H9 (cell line): ENCODE results near the gene ZNF814. TPM values are rescaled to one million over a fixed set of nuclear protein-coding genes. Genes with fewer than 3 reads are reported as not detected.

Experiments
- DNase-seq: peaks from one replicate; pipeline ENCODE4 v3.0.0-alpha.2; 2017
- H2AFZ ChIP-seq: one replicate; pipeline ENCODE4 v1.6.1; 2013; ENCODE audit warnings: mild to moderate bottlenecking, low read length, control low read depth, moderate library complexity
- H2AK5ac ChIP-seq: 2 replicates; pipeline ENCODE4 v1.6.1; 2013; ENCODE audit warnings: low read length, control low read depth, mixed read lengths; ENCODE audit not compliant: insufficient read length
- H2BK120ac ChIP-seq: one replicate; pipeline ENCODE4 v1.6.1; 2013; ENCODE audit warnings: low read depth, mild to moderate bottlenecking, low read length, control low read depth, inconsistent platforms; ENCODE audit not compliant: poor library complexity, severe bottlenecking
- H2BK12ac ChIP-seq: 2 replicates; pipeline ENCODE4 v1.6.1; 2013; ENCODE audit warnings: low read length, control low read depth, mixed read lengths, low read depth; ENCODE audit not compliant: insufficient read length
- H2BK15ac ChIP-seq: 2 replicates; pipeline ENCODE4 v1.6.1; 2013; ENCODE audit warnings: low read depth, low read length, control low read depth
- H2BK20ac ChIP-seq: one replicate; pipeline ENCODE4 v1.6.1; 2013; ENCODE audit warnings: low read depth, mild to moderate bottlenecking, low read length, control low read depth, inconsistent platforms; ENCODE audit not compliant: poor library complexity, severe bottlenecking
- H2BK5ac ChIP-seq: 2 replicates; pipeline ENCODE4 v1.6.1; 2013; ENCODE audit warnings: low read length, control low read depth, mixed read lengths; ENCODE audit not compliant: insufficient read length
- H3K14ac ChIP-seq: 2 replicates; pipeline ENCODE4 v1.6.1; 2013; ENCODE audit warnings: low read length, control low read depth; ENCODE audit not compliant: insufficient read depth
- H3K18ac ChIP-seq: 2 replicates; pipeline ENCODE4 v1.6.1; 2013; ENCODE audit warnings: low read depth, mild to moderate bottlenecking, mixed read lengths, low read length, control low read depth; ENCODE audit not compliant: insufficient read length
- H3K23ac ChIP-seq: 2 replicates; pipeline ENCODE4 v1.6.1; 2013; ENCODE audit warnings: low read length, control low read depth, mixed read lengths, low read depth; ENCODE audit not compliant: insufficient read length
- H3K23me2 ChIP-seq: 2 replicates; pipeline ENCODE4 v1.6.1; 2013; ENCODE audit warnings: low read depth, mild to moderate bottlenecking, mixed read lengths, low read length, control low read depth; ENCODE audit not compliant: insufficient read length, poor library complexity, severe bottlenecking
- H3K27ac ChIP-seq: 2 replicates; pipeline ENCODE4 v1.5.1; 2013; ENCODE audit warnings: low read length, control low read depth, mixed read lengths, low read depth; ENCODE audit not compliant: insufficient read length
- H3K27me3 ChIP-seq: 2 replicates; pipeline ENCODE4 v1.6.1; 2013; ENCODE audit warnings: low read length, control low read depth, inconsistent platforms; ENCODE audit not compliant: insufficient read depth
- H3K4ac ChIP-seq: 2 replicates; pipeline ENCODE4 v1.6.1; 2013; ENCODE audit warnings: low read depth, mild to moderate bottlenecking, control low read depth, inconsistent platforms, low read length, moderate library complexity
- H3K4me1 ChIP-seq: 2 replicates; pipeline ENCODE4 v1.6.1; 2013; ENCODE audit warnings: low read length, control low read depth, inconsistent platforms; ENCODE audit not compliant: insufficient read depth
- H3K4me2 ChIP-seq: 2 replicates; pipeline ENCODE4 v1.6.1; 2013; ENCODE audit warnings: low read length, control low read depth, mixed read lengths; ENCODE audit not compliant: insufficient read length, insufficient read depth
- H3K56ac ChIP-seq: 2 replicates; pipeline ENCODE4 v1.6.1; 2013; ENCODE audit warnings: low read depth, mild to moderate bottlenecking, mixed read lengths, low read length, control low read depth; ENCODE audit not compliant: insufficient read length
- H3K79me1 ChIP-seq: 2 replicates; pipeline ENCODE4 v1.6.1; 2013; ENCODE audit warnings: low read depth, mild to moderate bottlenecking, moderate library complexity, low read length, control low read depth, inconsistent platforms; ENCODE audit not compliant: insufficient read depth, poor library complexity, severe bottlenecking
- H3K79me2 ChIP-seq: 2 replicates; pipeline ENCODE4 v1.6.1; 2013; ENCODE audit warnings: low read length, control low read depth, inconsistent platforms; ENCODE audit not compliant: insufficient read depth
- H3K9ac ChIP-seq: 2 replicates; pipeline ENCODE4 v1.6.1; 2013; ENCODE audit warnings: low read length, control low read depth, mixed read lengths; ENCODE audit not compliant: insufficient read length; ENCODE audit errors: extremely low read depth
- H3K9me3 ChIP-seq: one replicate; pipeline ENCODE4 v1.6.1; 2013; ENCODE audit warnings: low read depth, low read length, inconsistent platforms; ENCODE audit not compliant: control insufficient read depth
- H3T11ph ChIP-seq: one replicate; pipeline ENCODE4 v1.6.1; 2013; ENCODE audit warnings: mild to moderate bottlenecking, low read length, control low read depth, inconsistent platforms
- H4K20me1 ChIP-seq: one replicate; pipeline ENCODE4 v1.6.1; 2013; ENCODE audit not compliant: control insufficient read depth, insufficient read length, insufficient read depth
- H4K5ac ChIP-seq: 2 replicates; pipeline ENCODE4 v1.6.1; 2013; ENCODE audit warnings: low read depth, mild to moderate bottlenecking, mixed read lengths, low read length, control low read depth; ENCODE audit not compliant: insufficient read length
- H4K8ac ChIP-seq: replicated peaks from 2 replicates; pipeline ENCODE4 v1.6.1; 2013; ENCODE audit warnings: low read length, control low read depth, mixed read lengths, low read depth; ENCODE audit not compliant: insufficient read length
- H4K91ac ChIP-seq: 2 replicates; pipeline ENCODE4 v1.6.1; 2013; ENCODE audit warnings: low read depth, mild to moderate bottlenecking, moderate library complexity, mixed read lengths, low read length, control low read depth; ENCODE audit not compliant: insufficient read length
- H3K27ac Mint-ChIP-seq, 3 experiments: 2 replicates in 2 of 3; 3 replicates in 1 of 3; pipeline ENCODE4 v1.8.0; 2020 to 2021; ENCODE audit warnings: mixed read lengths in 3 of 3, mild to moderate bottlenecking in 1 of 3, moderate library complexity in 1 of 3
- H3K27me3 Mint-ChIP-seq: 2 replicates; pipeline ENCODE4 v1.8.0; 2021; ENCODE audit warnings: low read depth, mild to moderate bottlenecking, moderate library complexity, mixed read lengths
- H3K36me3 Mint-ChIP-seq, 3 experiments: 2 replicates in 2 of 3; 3 replicates in 1 of 3; pipeline ENCODE4 v1.8.0; 2020 to 2021; ENCODE audit warnings: low read depth in 3 of 3, mixed read lengths in 3 of 3; ENCODE audit not compliant: insufficient read depth in 1 of 3
- H3K4me1 Mint-ChIP-seq, 2 experiments: 2 replicates each; pipeline ENCODE4 v1.8.0; 2020; ENCODE audit warnings: mixed read lengths in 2 of 2
- H3K4me3 Mint-ChIP-seq, 2 experiments: 2 replicates in 1 of 2; 3 replicates in 1 of 2; pipeline ENCODE4 v1.8.0; 2020 to 2021; ENCODE audit warnings: mild to moderate bottlenecking in 2 of 2, mixed read lengths in 2 of 2, moderate library complexity in 1 of 2
- H3K9me3 Mint-ChIP-seq, 2 experiments: 2 replicates in 1 of 2; 3 replicates in 1 of 2; pipeline ENCODE4 v1.8.0; 2020; ENCODE audit warnings: mild to moderate bottlenecking in 2 of 2, mixed read lengths in 2 of 2, moderate library complexity in 1 of 2
- CTCF ChIP-seq: fragments of 200-600 bp; sonication (generic); conservative IDR thresholded peaks from 3 replicates; pipeline ENCODE4 v1.8.0; 2021; ENCODE audit warnings: antibody characterized with exemption, mild to moderate bottlenecking
- WGBS: extraction: QIAGEN DNeasy Blood & Tissue Kit; methylation state at CpG from one replicate; pipeline ENCODE4 v1.1.7; 2013; ENCODE audit warnings: missing lambda C conversion rate, low lambda C conversion rate, mixed read lengths; ENCODE audit not compliant: insufficient read length; ENCODE audit errors: extremely low coverage; 5-methylcytosine and 5-hydroxymethylcytosine counted together
- total RNA-seq: library from RNA; stranded (reverse); gene quantifications from 2 replicates; pipeline ENCODE4 v1.2.1, GENCODE V29; 2021

ZNF814 gene
- total RNA-seq, 1 experiment from 2014 or later = 103 TPM

DNA sequence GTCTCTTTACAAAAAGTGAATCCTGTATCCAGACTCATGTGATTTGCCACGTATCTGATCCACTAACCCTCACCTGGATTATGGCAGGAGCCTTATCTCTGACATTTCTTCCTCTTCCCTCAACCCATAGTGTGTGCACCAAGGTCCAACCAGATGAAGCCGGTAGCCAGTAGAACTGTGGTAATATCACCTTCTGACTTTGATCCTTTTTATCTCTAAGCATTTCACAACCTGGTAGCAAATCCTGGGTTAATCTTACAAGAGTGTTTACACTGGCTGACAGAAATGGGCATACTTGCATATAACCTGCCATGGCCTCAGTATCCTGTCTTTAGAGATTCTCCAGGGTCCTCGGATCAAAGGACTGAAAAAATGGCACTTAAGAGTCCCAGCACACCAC, 25.7 kb upstream of the ZNF814 start:
- Histone ChIP-seq H3K4ac (no peak overlapping the region), H3T11ph (no peak overlapping the region), H3K9ac (no peak overlapping the region), H2BK12ac (no peak overlapping the region), H2AK5ac (no peak overlapping the region), H4K91ac (no peak overlapping the region), H3K4me1 (no peaks in the 10 kb centered on the region), H3K18ac (no peak overlapping the region), H3K4me2 (no peak overlapping the region), H4K8ac (no peak overlapping the region), H2BK5ac (no peak overlapping the region), H3K9me3 (no peaks in the 10 kb centered on the region), H3K23ac (no peak overlapping the region), H2AFZ (no peak overlapping the region), H2BK120ac (no peak overlapping the region), H3K27ac (no peak overlapping the region), H3K23me2 (no peaks in the 10 kb centered on the region), H3K79me1 (peaks cover 4% of the 10 kb centered on the region), H2BK20ac (no peak overlapping the region), H2BK15ac (no peak overlapping the region), H3K27me3 (no peaks in the 10 kb centered on the region), H3K79me2 (no peaks in the 10 kb centered on the region; the same call in 1 of the 2 replicates), H3K56ac (no peak overlapping the region), H4K5ac (no peak overlapping the region), H4K20me1 (no peaks in the 10 kb centered on the region), H3K14ac (no peak overlapping the region)
- Mint-ChIP-seq H3K9me3 (no peaks in the 10 kb centered on the region), H3K4me1 (peaks cover 15 to 20% of the 10 kb centered on the region in 2 experiments), H3K27ac (no peak overlapping the region), H3K27me3 (no peaks in the 10 kb centered on the region; the same call in 1 of the 2 replicates), H3K4me3 (peak overlapping the region; percentile 89 to 91), H3K36me3 (peaks cover 21 to 64% (median 48%) of the 10 kb centered on the region in 3 experiments)
- no CpG with 5 or more reads among the region's 3 CpGs for WGBS
- DNase-seq = no peak
- no peak for TF ChIP-seq CTCF
